Activated CD4-positive, alpha-beta T cell treated with anti-CD3 and anti-CD28 coated beads, Interleukin-2, amount 50 U/mL, for 24 hours (primary cell): ENCODE data around the gene CAMKMT.

Experiments
- DNase-seq, 2 donors: peaks; one replicate each; pipeline ENCODE4 v3.0.0-alpha.2; 2020; ENCODE audit warnings: low read depth in 1 of 2, low spot score in 1 of 2

The CAMKMT gene

GRCh38 chr2:44443517-44443916 is 81.8 kb downstream of the CAMKMT start:
- no peak for DNase-seq

DNA sequence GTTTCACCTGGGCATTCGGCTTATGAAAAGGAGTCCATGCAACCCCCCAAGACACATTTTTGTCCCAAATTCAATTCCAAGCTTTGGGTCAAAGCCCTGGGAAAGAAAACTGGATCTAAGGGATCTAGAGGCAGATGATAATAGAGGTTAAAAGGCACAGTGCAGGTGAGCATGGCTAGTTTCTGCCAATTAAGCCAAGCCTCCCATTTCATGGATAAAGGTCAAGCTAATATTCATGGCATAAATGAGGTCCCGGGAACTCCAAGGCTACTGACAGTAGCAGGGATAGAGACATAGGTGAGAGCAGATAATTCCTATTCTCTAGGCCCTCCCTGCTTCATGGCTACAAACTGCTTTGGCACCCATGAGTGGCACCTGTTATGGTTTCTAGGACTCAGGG is 83.1 kb downstream of the CAMKMT start:
- no peak for DNase-seq

- DNase-seq = no peak
Measured at GRCh38 chr2:44448860-44449527, 87.2 kb downstream of the CAMKMT start.

GRCh38 chr2:44450082-44450481 is 88.3 kb downstream of the CAMKMT start:
- no peak for DNase-seq

DNA sequence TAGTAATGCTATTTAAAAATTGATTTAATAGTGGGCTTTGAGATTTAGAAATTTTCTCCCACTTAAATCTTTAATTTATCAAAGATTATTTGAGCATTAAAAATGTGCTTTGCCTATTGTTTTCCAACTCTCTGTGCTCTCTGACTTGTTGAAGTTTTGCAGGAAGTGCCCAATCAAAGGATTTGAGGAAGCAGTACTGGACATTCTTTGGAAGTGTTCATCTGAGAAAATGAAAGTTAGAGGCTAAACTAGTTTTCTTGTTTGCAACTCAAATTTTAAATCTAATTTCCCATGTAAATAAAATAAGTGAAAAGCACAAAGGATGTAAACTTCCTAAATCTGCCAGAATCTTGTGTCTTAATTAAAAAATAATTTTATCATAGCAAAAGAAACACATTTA is 89.1 kb downstream of the CAMKMT start:
- DNase-seq = no peak

- DNase-seq = no peak
Measured at GRCh38 chr2:44452069-44452583, 90.4 kb downstream of the CAMKMT start.

DNA sequence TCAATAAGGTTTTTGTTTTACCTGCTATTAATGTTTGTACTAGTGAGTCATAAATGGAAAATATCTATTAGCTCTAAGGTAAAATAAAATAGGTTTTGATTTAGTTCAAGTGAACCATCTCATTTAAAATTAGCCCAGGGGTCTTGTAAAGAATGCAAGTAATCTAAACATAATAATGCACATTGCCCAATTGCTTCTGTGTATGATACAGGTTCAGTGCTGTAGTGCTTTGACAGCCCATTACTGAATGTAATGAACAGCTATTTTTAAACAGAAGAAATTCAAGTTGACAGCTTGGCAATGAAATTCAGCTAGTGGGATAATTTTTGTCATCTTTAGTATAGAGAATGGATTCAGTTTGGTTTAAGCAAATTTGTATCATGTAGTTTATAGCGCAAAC is 91.5 kb downstream of the CAMKMT start:
- no peak for DNase-seq

DNA sequence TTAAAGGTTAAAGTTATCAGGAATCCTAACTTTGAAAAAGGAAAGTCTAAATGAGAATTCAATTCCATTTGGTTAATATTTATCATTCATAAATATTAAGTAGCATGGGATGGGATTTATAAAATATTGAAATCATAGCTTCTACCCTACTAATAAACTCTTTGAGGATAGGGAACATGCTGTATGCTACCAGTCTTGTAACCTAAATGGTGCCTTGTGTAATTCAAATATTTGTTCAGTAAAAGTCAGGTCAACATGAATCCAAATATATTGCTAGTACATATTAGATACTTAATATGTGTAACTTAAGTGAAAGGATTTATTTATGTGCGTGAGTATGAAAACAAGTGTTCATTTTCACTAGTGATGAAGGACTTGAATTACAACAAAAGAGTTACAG is 94.1 kb downstream of the CAMKMT start:
- DNase-seq = no peak

- DNase-seq = no peak
Measured at GRCh38 chr2:44456946-44457345, 95.2 kb downstream of the CAMKMT start.

GRCh38 chr2:44459739-44460138 is 98.0 kb downstream of the CAMKMT start:
- DNase-seq = no peak

GRCh38 chr2:44462934-44463849 is 101.4 kb downstream of the CAMKMT start:
- DNase-seq = no peak

- DNase-seq = no peak
Measured at GRCh38 chr2:44464437-44464836, 102.7 kb downstream of the CAMKMT start.

DNA sequence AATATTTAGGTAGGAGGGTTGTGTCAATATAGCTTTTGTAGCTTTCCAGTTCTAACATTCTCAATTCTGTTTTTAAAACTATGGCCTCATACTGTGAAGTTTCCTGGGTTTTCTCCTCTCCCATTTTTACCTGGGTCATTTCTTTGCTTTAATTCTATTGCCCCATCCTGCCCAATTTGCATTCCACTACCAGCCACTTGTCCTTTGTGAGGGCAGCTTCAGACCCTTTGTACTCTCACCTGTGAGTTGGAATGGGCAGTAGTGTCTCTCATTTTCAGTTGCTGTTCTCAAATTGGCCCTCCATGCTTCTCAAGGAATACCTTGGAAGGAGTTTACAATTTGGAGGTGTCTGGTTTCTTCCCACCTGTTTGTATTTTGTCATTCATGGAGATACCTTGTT is 108.4 kb downstream of the CAMKMT start:
- DNase-seq = no peak

GRCh38 chr2:44477657-44478414 is 116.1 kb downstream of the CAMKMT start:
- DNase-seq = no peak

DNA sequence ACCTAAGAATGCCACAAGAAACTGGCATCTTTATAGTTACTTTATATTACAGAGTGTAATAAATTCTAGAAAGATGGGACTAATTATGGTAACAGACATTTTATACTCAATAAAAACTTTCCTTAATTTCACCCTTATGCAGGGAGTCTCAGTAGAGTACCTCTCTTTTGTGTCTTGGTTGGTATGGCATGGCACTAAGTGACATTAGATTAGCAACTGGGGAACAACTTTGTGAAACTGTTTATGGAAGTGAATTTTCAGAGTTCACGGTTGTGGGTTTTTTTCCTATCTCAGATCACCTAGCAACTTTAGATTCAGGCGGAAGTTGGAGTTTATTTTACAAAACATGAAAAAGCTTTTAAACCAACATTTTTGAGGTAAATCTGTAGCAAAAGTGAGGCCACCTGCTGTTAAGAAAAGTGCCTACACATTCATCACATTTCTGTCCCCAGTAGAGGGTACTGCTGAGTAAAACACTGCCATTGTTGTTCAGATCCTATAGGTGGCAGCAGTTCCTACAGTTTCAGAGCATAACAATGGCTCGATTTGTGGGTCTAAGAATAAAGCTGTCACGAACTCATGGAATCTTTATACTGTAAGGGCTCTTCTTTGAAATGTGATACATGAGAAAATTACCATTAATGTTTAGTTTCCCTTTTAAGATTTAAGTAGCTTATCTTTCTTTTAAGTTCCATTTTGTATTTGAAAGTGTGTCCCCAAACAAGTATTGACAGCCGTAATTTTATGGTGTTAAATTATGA is 117.6 kb downstream of the CAMKMT start:
- peak in 1 of 2 donors; percentile 60 for DNase-seq

DNA sequence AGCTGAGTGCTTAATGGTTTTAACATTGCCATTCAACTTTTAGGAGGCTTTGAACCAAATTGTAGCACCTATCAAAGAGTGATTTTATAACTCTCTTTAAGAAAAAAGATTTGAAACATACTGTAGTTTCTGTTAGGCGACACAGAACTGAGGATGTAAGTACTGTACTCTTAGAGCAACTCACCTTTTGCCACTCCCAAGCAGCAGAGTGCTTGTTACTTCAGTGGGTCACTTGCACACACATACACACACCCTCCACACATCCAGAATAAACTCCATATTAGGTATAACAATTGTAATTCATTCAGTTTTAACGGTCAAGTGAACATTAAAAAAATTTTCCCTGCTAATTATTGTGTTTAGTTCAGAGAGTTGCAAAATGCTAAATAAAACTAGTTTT is 118.3 kb downstream of the CAMKMT start:
- no peak for DNase-seq

- DNase-seq = no peak
Measured at GRCh38 chr2:44487052-44487451, 125.3 kb downstream of the CAMKMT start.

- no peak for DNase-seq
Measured at GRCh38 chr2:44490726-44491125, 129.0 kb downstream of the CAMKMT start.

DNA sequence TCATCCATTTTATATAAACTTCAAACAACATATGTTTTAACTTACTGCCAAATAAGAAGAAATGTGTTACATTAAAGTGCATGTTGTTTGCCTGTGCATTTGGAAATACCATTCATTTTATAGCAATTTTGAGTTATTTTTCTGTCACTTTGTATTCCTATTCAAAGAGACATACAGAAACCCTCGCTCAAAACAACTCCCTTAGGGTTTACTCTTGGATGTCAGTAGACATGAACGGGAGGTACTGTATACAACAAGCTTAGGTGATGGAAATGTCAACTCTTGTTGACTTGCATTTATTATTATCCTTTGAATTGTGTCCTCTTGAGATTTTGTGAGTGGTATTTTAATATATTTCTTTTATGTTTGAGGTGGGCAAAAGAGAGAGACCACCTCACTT is 132.3 kb downstream of the CAMKMT start:
- no peak for DNase-seq

- no peak for DNase-seq
Measured at GRCh38 chr2:44495035-44495434, 133.3 kb downstream of the CAMKMT start.

DNA sequence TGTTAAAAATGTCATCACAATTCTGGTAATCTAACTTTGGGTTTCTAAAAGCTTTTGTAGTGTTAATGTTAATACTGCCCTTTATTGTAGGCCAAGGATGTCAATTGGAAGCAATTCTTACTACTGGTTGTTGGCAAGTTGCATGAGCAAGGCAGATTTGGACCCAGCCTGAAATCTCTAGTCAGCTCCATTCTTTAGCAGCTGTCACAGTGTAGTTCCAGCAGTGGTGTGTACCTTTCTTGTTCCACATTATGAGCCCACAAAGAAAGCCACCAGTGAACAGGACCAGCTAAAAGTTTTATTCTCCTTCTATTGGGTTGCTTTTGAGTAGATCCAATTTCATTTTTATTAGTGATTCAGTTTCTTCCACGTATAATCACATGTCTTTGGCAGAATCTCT is 133.8 kb downstream of the CAMKMT start:
- no peak for DNase-seq
